Astrocyte of the cerebellum (primary cell): ENCODE results near the gene DPH7.

Experiments used
- DNase-seq: peaks from one replicate; pipeline ENCODE4 v3.0.0-alpha.2; 2011; ENCODE audit warnings: low read depth
- H3K4me3 ChIP-seq: 2 replicates; pipeline ENCODE4 v1.5.1; 2011; ENCODE audit warnings: mild to moderate bottlenecking, low read depth, low read length, moderate library complexity
- CTCF ChIP-seq: IDR thresholded peaks from 2 replicates; pipeline ENCODE4 v1.5.1; 2012; ENCODE audit warnings: low read length, low read depth, moderate library complexity, mild to moderate bottlenecking; ENCODE audit errors: missing control alignments
- in situ Hi-C: cut with HindIII; loops from 2 replicates; pipeline ENCODE4 v1.10.0; 2017; ENCODE audit warnings: low sequenced_read_pairs

DPH7 gene

DNA sequence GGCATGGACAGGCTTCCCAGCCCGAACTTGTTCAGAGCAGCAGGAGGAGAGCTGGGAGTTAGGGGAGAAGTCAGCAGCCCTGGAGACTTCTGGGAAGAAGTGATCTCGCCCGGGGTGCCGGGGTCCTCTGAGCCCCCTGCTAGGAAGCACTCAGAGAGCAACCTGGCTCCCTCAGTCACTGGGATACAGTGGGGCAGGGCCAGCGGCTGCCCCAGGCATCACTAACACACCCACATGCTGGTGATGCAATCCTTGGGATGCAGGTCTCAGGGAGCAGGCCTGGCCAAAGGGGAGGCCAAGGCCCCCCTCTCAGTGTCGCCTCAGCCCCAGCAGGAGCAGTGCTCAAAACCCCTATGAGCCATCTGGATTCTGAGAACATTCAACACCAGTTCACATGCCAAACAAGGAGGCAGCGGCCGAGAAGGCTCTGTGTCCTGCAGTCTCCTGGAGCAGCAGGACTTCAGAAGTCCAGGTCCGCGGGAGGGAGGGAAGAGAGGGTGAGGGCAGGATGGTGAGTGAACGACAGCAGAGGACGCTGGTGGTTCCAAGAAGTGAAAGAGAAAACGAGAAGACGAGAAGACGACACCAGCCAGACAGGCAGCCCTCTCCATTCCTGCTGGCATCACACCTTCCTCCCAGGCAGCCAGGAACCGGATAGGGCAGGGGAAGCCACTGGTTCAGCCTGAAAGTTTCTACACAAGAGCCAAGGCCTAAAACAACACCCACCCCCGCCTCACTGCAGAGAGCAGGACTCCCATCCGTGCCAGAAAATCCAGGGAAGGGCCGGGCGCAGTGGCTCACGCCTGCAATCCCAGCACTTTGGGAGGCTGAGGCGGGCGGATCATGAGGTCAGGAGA lies 30.8 kb downstream of the DPH7 start:
- no peak for DNase-seq
- TF ChIP-seq CTCF = no peak
- in situ Hi-C loops = no loop called here
- H3K4me3 ChIP-seq = no peak overlapping the region

- no peak overlapping the region for H3K4me3 ChIP-seq
- no peak for DNase-seq
- in situ Hi-C loops = no loop called here
- TF ChIP-seq CTCF = no peak
Measured at GRCh38 chr9:137545123-137545522, 33.6 kb downstream of the DPH7 start.

DNA sequence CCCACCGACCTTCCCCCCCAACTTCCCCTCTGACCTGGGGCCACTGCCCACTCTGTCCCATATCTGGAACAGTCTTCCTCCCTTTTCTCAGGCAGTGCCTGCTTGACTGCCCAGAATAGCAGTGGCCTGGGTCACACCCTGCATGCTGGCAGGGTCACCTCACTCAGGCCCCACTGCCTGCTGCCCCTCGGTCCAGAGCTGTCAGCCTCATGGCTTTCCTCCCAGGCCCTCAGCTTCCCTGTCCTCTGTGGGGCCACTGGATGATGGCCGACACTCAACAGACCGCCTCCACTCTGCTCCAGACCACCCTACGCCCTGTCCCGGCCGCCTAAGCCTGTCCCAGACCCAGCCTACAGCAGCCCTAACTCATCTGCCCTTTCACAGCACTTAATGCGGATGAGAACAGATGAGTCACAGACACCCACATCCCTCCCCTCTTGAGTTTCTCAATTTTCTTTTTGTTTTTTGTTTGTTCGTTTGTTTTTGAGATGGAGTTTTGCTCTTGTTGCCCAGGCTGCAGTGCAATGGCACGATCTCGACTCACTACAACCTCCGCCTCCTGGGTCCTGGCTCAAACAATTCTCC lies 34.5 kb downstream of the DPH7 start:
- no peak for TF ChIP-seq CTCF
- in situ Hi-C loops = no loop called here
- no peak overlapping the region for H3K4me3 ChIP-seq
- no peak for DNase-seq

- no peak overlapping the region for H3K4me3 ChIP-seq
- DNase-seq = no peak
- in situ Hi-C loops = no loop called here
- no peak for TF ChIP-seq CTCF
Measured at GRCh38 chr9:137543237-137543963, 35.3 kb downstream of the DPH7 start.

DNA sequence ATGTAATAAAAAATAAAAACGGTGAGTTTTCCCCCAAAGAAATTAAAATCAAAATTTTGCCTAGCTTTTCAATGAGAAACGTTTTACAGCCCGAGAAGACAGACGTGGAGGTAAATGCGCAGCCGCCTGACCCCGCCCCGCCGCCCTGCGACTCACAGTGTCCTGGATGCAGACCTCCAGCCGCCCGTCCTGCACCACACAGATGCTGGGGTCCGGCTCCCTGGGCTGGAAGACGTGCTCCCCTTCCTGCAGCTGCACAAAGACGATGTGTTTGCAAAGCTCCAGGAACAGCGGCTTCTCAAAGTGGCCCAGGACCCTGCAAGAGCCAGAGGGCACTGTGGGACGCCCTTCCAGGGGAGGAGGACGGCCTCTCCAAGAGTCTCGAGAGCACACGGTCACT lies 36.2 kb downstream of the DPH7 start:
- H3K4me3 ChIP-seq = no peak overlapping the region
- in situ Hi-C loops = no loop called here
- no peak for TF ChIP-seq CTCF
- no peak for DNase-seq

DNA sequence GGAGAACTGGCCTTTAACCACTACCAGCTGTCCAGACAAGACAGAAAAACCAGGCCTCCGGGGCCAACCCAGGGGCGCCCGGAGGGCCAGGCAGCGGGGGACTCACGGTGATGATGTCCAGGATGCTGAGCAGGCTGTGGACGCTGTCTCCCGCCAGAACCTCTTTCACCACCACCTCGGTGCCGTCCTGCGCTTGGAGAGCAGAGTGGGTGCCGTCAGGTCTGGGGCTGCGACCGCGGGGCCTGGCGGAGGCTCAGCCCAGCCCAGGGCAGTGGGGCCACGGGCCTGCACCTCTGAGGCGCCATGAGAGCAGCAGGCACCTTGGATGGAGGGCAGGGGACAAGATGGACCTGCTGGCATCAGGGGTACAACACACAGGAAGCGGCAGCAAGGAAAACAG lies 38.2 kb downstream of the DPH7 start:
- no peak for TF ChIP-seq CTCF
- H3K4me3 ChIP-seq = no peak overlapping the region
- no peak for DNase-seq
- in situ Hi-C loops = no loop called here
